Effector CD4-positive, alpha-beta T cell (primary cell): Measurements from ENCODE around the gene SLCO2A1.
A peak's percentile ranks its signal among the peaks of the same experiment; 100 is the strongest.

Experiments
- DNase-seq: peaks from one replicate; pipeline ENCODE4 v3.0.0-alpha.2; 2020

The SLCO2A1 gene

DNA sequence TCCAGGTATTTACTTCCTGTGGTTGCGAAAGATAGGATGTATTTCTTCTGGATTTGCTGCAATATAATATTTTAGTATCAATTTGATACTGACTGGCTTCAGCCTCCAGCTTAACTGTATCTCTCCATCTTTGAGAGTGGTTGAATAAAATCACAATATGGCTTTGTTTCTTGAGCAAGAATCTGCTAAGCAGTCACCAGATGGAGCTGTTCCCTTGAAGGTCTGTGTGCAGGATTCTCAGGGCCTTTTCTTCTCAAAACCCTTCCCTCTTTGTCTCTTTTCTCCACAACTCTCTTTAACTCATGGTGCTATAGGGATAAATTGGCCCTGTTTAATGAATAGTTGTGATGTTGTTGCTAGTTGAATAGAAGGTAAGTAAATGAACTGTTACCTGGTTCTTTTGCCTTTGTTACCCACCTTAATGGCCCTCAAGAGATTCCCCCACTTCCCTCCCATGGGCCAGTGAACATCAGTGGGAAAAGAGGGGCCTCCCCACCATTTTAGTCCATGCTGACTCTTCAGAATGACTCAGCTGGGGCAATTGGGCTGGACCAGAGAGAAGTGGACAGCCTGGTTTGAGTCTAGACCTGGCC is 99.3 kb downstream of the SLCO2A1 start:
- no peak for DNase-seq

DNA sequence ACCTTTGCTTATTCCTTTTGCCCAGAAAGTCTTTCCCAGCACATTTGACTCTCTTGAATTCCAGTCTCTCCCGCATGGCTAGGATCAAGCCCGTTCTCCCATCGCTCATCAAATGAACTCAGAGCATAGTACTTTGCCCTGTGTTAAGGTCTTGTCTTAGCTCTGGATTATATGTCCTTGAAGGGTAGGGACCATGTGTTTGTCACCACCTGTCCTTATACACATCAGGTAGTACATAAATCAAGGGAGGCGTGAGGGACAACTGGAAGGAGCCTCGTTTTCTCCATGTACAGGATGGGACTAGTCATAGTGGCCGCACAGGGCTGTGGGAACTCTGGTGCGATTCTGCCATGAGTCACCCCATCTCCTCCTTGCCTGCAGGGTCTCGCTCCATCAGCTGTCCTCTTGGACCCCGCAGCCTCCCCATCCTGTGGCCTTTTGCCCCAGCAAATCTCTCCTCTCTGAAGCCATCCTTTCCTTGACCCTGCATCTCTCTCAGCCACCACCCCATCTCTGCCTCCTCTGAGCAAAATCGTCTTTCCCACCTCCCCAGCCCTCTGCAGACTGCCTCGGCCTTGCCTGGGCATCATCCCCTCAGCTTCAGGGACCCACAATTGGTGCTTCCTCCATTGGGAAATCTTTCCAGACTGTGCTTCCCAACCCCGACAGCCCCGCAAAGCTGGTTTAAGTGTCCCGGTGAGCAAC is 100.7 kb downstream of the SLCO2A1 start:
- DNase-seq, result no peak

DNA sequence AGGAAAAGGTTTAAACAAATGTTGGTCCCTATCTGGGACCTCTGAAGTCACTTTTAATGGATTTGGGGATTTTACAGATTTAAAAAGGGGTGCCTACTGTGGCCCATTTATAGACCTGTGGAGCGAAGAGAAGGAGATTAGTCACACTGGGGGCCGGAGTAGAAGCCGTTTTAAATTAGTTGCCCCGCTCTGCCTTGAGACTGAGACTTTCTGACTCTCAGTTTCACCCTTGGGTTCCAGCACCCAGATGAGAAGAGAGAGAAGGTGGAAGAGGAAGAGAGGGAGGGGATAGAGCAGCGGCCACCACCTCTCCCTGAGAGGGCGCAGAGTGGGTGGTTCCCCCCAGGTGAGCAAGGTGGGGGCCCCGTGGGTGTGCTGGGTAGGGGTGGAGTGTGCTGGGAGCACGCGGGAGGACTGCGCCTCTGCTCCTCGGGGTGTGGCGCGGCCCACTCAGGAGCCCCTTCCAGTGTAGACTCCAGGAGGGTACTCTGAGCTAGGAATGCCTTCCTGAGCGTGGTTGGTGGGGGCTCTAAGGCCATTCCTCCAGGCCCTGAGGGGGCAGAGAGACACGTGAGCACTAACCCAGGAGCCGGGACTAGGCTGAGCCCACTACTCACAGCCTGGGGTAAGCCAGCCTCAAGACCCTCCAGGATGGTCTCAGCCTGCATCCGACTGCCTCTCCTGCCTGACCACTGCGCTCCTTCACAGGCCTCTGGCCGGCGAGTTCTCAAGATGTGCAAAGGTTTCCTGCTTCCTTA is 101.4 kb downstream of the SLCO2A1 start:
- DNase-seq, result no peak

DNA sequence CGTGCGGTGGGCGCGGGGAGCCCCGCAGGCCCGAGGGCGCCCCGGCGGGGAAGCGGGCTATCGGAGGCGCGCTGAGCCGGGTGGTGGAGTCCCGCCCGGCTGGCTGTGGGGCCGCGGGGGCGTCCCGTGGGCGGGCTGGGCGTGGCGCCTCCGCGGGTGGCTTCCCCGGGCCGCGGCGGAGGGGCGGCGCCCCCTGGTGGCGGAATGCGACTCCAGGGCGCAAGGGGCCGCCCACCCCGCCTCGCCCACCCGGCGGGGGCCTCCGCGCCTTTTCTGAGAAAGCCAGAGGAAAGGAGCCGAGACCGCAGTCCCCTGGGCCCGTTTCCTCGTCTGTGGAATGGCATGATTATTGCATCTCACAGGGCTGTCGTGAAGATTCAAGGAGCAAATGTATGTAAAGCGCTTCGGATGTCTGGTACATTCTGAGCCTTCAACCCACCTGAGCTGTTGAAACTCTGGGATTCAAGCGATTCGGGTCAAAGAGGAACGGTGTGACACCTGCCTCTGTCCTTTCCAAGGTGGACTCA is 102.1 kb downstream of the SLCO2A1 start:
- peak; percentile 62 for DNase-seq

DNA sequence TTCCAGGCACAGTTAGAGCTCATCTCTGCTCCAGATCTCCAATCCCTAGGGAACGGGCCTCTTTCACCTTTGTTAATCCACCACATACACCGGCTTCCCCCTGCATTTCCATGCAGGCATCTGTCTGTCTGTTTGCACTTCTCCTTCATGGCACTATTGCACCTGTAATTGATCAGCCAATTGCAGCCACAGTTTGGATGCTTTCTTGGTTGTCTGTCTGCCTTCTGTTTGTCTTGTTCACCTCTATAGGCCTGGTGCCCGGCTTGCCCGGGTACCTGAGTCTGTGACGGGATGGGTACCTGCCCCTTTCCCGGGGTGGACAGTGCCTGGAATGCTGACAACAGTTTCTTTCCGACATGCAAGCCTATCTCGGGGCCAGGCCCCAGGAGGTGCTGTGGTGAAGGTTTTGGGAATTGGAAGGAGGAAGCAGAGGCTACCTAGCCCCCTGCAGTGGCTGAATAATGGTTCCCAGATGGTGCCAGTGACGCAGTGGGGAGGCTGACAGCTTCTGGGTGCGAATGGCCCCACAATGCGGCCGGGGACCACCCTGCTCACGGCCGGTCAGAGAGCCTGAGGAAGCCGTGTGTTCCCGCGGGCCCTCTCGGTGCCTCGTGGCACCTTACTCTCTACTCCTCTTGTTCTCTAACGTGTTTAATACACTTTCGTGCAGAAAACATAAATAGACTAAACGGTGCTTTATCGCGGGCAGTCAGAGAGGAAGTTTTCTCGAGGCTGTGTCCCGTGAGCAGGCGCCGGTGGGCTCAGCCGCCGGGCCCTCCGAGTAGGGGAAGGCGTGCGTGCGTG is 102.8 kb downstream of the SLCO2A1 start:
- no peak for DNase-seq

DNA sequence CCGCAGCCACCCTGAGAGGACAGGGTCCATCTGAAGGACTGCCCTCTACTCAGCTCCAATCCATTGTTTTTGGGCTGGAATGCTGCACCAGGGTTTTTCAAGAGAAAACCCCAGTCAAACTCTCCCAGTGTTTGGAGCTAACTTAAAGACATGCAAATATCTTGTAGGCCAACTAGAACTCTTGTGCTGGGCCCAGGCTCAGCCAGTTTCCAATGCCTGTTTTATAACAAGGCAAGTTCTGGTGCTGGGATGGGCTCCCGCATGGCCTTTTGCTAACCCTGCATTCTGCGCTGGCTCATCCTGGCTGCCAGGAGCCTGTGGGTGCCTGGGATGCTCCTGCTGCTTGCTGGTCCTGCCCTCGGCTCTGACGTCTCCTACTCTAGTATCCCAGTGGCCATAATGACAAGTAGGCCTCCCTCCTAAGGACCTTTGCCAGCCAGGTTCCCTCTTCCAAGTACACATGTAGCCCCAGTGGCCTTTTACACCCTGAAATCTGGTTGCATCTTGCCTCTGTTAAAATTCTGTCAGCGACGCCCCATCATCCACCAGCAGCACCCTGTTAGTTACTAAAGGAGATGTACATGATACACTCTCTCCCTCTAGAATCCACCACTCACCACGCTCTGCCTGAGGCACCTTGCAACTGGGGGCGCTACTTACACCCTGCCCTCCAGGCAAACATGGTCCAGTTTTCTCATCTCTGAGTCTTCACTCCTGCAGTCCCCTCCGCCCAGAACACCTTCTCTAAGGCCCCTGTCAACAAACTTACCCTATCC is 103.6 kb downstream of the SLCO2A1 start:
- DNase-seq, result no peak

DNA sequence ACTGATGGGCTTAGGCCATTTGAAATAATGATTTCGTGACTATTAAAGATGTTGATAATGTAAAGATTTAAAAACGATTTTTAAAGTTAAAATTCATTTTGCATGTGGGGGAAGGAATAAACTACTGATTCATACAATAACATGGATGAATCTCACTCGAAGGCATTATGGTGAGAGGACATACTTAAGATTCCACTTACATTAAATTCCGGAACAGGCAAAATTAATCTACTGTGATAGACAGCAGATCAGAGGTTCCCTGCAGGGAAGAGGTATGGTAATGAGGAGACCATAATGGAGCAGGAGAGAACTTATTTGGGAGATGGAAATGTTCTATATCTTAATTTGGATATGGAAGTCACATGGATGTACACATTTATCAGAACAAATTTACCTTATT is 105.7 kb downstream of the SLCO2A1 start:
- DNase-seq, result no peak

DNA sequence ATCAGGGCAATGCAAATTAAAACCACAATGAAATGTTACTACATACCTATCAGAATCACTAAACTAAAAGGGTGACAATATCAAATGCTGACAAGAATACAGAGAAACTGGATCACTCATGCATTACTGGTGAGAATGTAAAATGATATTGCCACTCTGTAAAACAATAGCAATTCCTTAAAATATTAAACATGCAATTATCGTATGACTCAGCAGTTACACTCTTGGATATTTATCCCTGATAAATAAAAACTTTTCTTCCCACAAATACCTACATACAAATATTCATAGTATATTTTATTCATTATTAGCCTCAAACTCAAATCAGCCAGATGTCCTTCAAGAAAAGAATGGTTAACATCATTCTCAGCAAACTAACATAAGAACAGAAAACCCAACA is 108.1 kb downstream of the SLCO2A1 start:
- no peak for DNase-seq

DNA sequence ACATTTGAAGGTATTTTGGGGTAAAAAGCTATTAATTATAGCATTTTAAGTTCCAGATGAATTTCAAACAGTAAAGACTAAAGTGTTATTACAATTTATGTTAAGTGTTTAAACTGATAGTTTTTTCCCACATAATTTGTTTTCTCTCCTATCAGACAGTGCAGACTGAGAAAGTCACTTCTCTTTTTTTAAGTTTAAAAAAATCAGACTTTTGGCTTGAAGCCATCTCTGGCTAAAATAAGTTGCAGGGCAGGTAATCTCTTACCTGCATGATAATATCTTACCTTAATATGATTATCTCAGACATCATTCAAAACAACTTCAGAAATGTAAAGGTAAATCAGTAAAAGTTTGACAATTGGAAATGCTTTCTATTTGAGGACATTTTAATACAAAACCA is 112.6 kb downstream of the SLCO2A1 start:
- DNase-seq, result no peak

DNA sequence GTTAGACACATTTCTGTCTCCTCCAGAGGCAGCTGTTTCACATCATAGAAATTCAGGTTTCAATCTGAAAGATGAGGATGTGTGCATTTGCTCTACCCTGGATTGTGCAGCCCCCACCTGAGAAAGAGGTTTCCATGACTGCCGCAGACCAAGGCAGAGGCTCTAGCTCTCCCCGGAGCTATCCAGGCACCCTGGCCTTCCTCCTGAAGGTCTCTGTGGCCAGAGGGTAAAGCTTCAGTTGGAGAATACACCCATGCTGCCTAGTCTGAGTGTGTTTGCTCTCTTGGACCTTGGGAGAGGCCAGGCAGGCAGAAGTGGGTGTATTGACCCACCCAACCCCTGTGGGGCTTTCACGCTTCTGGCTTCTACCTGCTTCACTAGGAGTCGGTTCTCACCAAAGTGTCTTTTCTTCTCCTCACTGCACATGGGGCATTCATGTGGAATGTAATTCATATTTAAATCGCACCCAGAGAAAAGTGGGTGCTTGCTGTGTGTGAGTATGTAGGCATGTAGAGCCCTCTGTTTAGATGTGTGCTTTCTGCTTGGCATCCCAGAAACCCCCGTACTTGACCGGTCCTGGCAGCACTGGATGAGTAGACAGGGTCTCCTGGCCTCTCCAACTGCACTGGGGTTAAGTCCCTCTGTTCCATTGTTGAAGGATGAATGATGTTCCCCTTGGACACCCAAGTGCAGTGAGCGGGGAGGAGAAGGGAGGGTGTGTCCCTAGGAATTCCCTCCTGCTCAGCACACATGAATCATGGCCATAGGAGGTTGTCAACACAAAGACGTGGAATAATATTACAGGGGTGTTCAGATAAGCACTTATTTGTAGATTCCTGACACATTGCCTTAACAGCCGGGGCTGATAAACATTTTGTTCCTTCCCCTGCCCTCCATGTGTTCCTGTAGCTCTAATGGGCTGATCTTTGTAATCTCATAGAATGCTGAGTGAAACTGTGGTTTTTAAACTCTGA is 113.8 kb downstream of the SLCO2A1 start:
- no peak for DNase-seq

DNA sequence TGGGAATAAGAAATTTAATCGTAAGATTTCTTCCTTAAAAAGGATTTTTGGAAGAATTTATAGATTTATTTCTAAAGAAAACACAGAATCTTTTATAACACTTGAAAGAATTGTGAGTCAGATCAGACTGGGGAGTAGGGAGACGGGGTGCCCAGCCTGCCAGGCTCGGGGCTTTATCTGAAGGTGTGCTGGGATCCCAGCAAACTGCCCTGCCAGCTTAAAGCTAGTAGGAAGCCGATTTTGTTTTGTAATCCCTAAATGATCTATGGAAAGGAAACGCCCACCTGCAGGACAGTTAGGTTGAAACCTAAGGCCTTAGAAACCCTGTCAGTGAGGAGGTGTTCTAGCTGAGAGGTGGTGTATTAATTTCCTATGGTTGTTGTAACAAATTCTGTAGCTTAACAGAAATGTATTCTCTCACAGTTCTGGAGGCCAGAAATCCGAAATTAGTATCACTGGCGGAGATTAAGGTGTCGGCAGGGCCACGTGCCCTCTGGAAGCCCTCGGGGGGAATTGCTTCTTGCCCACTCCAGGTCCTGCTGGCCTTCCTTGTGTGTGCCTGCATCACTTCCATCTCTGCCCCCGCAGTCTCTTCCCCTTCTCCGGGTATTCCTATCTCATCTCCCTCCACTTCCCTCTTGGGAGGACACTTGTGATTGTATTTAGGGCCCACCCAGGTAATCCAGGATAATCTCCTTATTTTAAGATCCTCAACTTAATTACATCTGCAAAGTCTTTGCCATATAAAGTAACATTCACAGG is 114.7 kb downstream of the SLCO2A1 start:
- DNase-seq, result no peak

DNA sequence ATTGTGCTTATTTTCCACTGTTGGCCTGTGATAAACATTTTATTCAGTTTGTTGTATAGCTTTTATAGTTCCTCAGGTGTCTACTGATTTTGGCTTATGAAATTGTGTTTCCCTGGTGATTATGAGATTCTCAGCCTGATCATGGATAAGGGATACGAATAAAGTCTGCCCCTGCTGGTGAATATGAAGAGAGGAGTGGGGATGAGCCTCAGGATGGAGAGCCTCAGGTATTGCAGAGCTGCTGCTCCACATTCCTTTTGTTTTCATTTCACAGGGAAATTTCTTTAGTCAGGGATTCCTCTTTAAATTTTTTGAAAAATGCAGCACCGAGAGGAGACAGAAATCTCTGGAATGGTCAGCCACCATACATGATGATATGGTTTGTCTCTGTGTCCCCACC is 119.3 kb downstream of the SLCO2A1 start:
- no peak for DNase-seq

DNA sequence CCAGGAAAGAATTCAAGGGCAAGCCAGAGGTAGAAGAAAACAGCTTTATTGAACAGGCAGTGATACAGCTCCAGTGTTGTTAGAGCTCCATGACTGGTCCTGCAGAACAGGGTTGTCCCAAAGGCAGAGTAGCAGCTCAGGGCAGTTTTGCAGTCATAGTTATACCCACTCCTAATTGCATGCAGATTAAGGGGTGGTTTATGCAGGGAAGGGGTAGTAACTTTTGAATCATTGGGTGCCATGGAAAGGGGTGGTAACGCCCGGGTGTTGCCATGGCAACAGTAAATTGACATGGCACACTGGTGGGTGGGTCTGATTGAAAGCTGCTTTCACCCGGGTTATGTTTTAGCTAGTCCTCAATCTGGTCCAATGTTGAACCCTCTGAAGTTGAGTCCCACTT is 124.3 kb downstream of the SLCO2A1 start:
- DNase-seq, result no peak

DNA sequence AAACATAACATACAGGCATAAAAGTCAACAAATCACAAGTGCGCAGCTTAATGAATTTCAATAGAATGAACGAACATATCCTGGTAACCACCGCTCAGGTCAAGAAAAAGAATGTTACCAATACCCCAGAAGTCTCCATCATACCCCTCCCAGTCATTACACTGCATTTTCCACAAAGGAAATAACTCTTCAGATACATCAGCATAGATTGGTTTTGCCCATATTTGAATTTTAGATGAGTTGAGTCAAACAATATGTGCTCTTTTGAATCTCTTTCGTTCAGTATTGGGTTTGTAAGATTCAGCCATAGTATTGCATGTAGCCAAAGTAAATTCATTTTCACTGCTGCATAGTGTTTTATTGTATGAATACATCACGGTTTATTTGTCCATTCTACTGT is 127.9 kb downstream of the SLCO2A1 start:
- no peak for DNase-seq

DNA sequence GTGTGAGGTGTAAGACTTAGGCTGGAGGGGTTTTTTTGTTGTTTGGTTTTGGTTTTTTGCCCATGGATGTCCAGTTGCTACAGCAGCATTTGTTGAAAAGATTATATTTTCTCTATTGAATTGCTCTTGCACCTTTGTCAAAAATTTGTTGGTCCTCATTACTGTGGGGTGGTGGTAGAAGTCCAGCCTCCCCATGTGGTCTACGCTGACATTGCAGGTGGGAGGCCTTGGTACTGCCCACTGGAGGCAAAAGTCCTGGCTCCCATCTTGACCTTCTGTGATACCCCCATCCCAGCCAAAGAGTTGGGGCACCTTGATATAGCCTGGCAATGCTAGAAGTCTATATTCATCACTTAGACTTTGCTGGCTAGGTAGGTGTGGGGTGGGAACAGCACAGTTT is 128.6 kb downstream of the SLCO2A1 start:
- DNase-seq, result no peak

DNA sequence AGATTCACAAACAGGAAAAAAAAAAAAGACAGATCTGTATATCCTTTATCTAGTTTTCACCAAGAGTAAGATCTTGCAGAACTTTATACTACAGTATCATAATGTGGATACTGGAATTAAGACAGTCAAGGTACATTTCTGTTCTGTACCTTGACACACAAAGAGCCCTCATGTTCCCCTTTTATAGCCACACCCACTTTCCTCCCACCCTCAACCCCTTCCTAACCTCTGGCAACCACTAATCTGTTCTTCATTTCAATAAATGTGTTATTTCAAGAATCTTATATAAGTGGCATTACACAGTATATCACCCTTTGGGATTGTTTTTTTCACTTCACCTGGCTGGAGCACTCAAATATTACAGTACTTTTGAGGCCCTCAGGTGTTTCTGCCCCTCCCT is 130.4 kb downstream of the SLCO2A1 start:
- no peak for DNase-seq

DNA sequence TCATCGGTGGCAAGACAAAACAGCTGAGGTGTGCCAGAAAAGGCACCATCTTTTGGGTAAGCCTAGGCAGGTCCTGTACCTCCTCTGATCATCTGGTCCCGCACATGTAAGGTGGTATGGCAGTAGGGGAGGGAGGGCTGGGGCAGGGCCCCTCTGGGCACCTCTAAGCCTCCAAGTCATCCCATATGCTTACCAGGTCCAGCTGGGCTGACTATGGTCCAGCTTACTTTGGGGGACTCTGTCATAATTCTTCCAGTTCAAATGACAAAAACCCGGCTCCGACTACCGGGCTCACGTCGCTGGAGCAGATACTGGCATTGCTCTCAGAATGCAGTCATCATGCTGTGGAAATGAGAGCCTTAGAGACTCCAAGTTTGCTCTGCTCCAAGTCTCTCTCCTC is 132.2 kb downstream of the SLCO2A1 start:
- no peak for DNase-seq

DNA sequence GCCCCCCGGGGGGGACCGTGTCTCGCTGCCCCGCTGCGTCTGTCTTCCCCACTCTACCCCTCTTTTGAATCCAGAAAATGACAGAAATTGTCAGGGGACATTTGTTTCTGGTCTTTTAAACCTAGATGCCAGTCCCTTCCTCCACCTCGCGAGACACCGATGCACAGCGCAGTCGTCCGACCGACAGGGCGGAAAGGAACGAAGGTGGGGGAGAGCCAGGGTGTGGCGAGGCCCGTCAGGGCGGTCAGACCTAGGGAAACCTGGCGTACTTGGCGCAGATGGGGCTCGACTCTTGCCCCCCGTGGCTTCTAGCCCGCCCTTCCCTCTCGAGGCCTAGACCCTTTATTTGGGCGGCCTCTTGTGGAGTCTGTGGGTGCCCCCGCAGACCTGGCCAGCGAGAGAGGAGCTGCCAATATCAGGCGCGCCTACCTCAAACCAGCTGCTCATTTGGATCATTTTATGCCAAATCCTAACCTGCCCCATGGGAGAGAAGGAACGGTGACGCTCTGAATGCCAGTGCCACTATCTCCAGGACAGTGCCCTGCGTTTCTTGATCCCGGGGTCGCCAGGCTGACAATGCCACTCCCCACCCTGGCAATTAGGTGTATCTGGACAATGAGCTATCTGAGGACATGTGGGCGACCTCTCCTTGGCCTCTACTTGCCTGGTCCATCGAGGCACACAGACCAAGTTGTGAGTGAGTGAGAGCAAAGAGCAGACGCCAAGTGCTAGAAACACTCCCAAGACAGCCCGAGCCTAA is 133.5 kb downstream of the SLCO2A1 start:
- no peak for DNase-seq

DNA sequence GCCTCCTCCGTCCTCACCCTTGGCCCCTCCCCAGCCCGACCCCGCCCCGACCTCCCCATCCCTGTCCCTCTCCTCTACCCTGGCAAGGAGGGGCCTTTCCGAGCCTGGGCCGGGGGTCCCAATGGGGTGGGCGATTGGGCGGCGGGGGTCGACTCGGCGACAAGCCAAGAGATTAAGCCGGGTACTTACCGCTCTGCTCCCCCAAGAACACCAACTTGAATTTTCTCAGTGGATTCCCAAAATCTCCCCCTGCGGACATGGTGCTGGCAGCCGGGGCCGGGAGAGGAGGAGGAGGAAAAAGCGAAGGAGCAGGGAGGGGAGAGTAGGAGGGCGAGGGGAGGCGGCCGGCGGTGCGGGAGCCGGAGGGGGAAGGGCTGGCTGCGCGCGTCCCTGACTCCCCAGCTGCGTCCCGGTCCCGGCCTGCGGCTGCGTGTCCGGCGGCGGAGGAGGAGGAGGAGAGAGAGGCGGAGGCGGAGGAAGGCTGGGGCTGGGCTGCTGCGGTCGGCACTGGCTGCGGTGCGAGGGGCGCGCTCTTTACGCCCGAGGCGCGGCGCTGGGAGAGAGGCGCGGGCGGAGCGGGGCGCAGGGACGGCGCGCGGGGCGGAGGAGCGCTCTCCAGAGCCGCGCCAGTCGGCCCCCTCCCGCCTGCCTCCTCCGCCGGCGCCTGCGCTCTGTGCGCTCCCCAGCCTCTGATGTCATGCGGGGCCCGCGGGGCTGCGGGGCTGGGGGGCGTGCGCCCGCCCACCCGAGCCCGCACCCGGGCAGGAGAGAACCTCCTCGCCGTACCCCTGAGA is 134.3 kb downstream of the SLCO2A1 start, which contains the start of gene RAB6B:
TSS of gene RAB6B (minus strand) at position 675 of the 794 bp plus-strand sequence. CDS start at position 259, 416 bp downstream.
- DNase-seq, result no peak
